ENCODE data around the gene CLPTM1. TPM values are rescaled to one million over a fixed set of nuclear protein-coding genes. Genes with fewer than 3 reads are reported as not detected.

CLPTM1 gene
- total and polyA plus RNA-seq, 9 of the 15 experiments (the other 6 are each of a cell fraction or from before 2014, with no cell fraction given), result 0.37 to 96.0 (median 27.5) TPM

DNA sequence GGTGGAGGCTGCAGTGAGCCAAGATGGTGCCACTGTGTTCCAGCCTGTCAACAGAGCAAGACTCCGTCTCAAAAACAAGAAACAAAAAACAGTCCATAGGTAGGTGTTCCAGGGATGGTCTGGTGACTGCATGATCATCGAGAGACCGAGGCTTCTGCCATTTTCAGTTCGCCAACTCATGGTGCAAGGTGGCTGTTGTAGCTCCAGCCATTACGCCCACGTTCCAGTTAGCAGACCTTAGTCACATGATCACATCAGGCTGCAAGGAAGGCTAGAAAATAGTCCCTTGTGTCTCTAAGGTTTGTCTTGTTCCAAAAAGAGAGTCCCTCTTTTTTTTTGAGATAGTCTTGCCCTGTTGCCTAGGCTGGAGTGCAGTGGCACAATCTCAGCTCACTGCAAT, 80.6 kb downstream of the CLPTM1 start (continued):
- TF ChIP-seq MGA (IDR thresholded peaks at IDR 0.05) (no peak), SMARCA5 (IDR thresholded peaks at IDR 0.05) (peak; percentile 96), EP300 (IDR thresholded peaks at IDR 0.05; ENCODE audit: low read length) (no peak), DEAF1 (CRISPR knock-in tag; IDR thresholded peaks at IDR 0.05) (no peak), HLTF (IDR thresholded peaks at IDR 0.05) (peak; percentile 98), EGR1 (conservative IDR thresholded peaks at IDR 0.05) (peak; percentile 59), CBX5 (IDR thresholded peaks at IDR 0.05; ENCODE audit: borderline replicate concordance, low read depth) (peak; percentile 69; the same call in 1 of the 2 replicates), RCOR1 (IDR thresholded peaks at IDR 0.05; ENCODE audit: borderline replicate concordance in 1 of 2, low read depth in 2 of 2, low read length in 2 of 2) (peak; percentile 45 to 85; a peak in 3 of 4 replicates), CBX3 (IDR thresholded peaks at IDR 0.05; ENCODE audit: borderline replicate concordance in 1 of 2, low read length in 2 of 2) (peak in 1 of 2 experiments; percentile 92; a peak in 2 of 3 replicates), RBM25 (IDR thresholded peaks at IDR 0.05; ENCODE audit: low read depth, low read length, severe bottlenecking) (peak; percentile 99), BCOR (IDR thresholded peaks at IDR 0.05) (peak; percentile 92), KDM1A (IDR thresholded peaks at IDR 0.05) (peak; percentile 56 to 78; a peak in 3 of 4 replicates)

Measured in K562 (cell line).